K562 (cell line): Measurements from ENCODE around the gene KMT5B. TPM values are rescaled to one million over a fixed set of nuclear protein-coding genes. Genes with fewer than 3 reads are reported as not detected.

Experiments used
- ATAC-seq: fragments of 200-7000 bp; cut with Tn5 transposase; 3 replicates; pipeline ENCODE4 v1.9.1; 2020; ENCODE audit warnings: moderate library complexity
- BruUV-seq: library from RNA; stranded (reverse); fragments of 400-500 nt; replicated peaks from 2 replicates; lab custom pipeline; 2021; lab: Mats Ljungman, UMichigan
- CTCF ChIA-PET: fragments of 300-600 bp; formaldehyde crosslinking; extraction: SDS; loops from one replicate; lab custom pipeline; 2021; ENCODE audit warnings: low intra/inter-chr PET ratio; lab: Yijun Ruan, JAX
- POLR2A ChIA-PET: fragments of 300-600, 350-650 bp; sonication (Branson Sonifier 250); formaldehyde crosslinking; extraction: SDS; loops from one replicate; lab custom pipeline; 2021; ENCODE audit warnings: antibody characterized with exemption, inconsistent platforms; lab: Yijun Ruan, JAX
- DNase-seq, 4 experiments: peaks; one replicate each; pipeline versions ENCODE4 v3.0.0 to v3.0.0-alpha.2; 2011 to 2018; ENCODE audit warnings: low spot score in 3 of 4, mixed read lengths in 3 of 4; ENCODE audit errors: extremely low read depth in 1 of 4
- FAIRE-seq: peaks from 2 replicates; lab custom pipeline; 2011; peaks lifted over from hg19 to GRCh38; lab: Jason Lieb, UNC
- H2AFZ ChIP-seq: 2 replicates; pipeline ENCODE4 v1.6.0; 2011; ENCODE audit warnings: low read depth, low read length, control low read depth, inconsistent platforms
- H3K27ac ChIP-seq: fragments of 200-600 bp; 3 replicates; pipeline ENCODE4 v1.8.0; 2011; ENCODE audit warnings: low read depth, mild to moderate bottlenecking, control low read depth, inconsistent platforms, low read length, moderate library complexity, mixed read lengths; ENCODE audit errors: extremely low read depth
- H3K27me3 ChIP-seq, 2 experiments: fragments of 300-600 bp in 1 of 2; 2 replicates in 1 of 2; 3 replicates in 1 of 2; pipeline versions ENCODE4 v1.6.0 to v1.8.0; 2011; ENCODE audit warnings: inconsistent platforms in 2 of 2, low read length in 2 of 2, mild to moderate bottlenecking in 1 of 2, mixed read lengths in 1 of 2, moderate library complexity in 1 of 2; ENCODE audit not compliant: control insufficient read depth in 2 of 2, insufficient read depth in 2 of 2
- H3K36me3 ChIP-seq: fragments of 300-600 bp; 3 replicates; pipeline ENCODE4 v1.8.0; 2011; ENCODE audit warnings: mild to moderate bottlenecking, low read length, inconsistent platforms; ENCODE audit not compliant: control insufficient read depth, insufficient read depth
- H3K4me1 ChIP-seq, 2 experiments: fragments of 200-600 bp in 1 of 2; replicated peaks in 1 of 2; 2 replicates in 1 of 2; 3 replicates in 1 of 2; pipeline versions ENCODE4 v1.5.1 to v1.8.0; 2011; ENCODE audit warnings: inconsistent platforms in 2 of 2, low read length in 2 of 2, mild to moderate bottlenecking in 1 of 2, mixed read lengths in 1 of 2, moderate library complexity in 1 of 2; ENCODE audit not compliant: control insufficient read depth in 2 of 2, insufficient read depth in 2 of 2
- H3K4me2 ChIP-seq: 2 replicates; pipeline ENCODE4 v1.6.1; 2011; ENCODE audit warnings: low read length, control low read depth, inconsistent platforms, mixed read lengths; ENCODE audit not compliant: insufficient read depth
- H3K4me3 ChIP-seq: fragments of 200-600 bp; sonication (generic), shearing (Covaris generic); 2 replicates; pipeline ENCODE4 v1.5.1; 2016; ENCODE audit warnings: control low read depth, inconsistent platforms
- H3K79me2 ChIP-seq: fragments of 200-600 bp; 3 replicates; pipeline ENCODE4 v1.8.0; 2011; ENCODE audit warnings: low read length, inconsistent platforms; ENCODE audit not compliant: control insufficient read depth, insufficient read depth
- H3K9ac ChIP-seq, 2 experiments: 2 replicates each; pipeline versions ENCODE4 v1.6.0 to v1.6.1; 2011; ENCODE audit warnings: low read depth in 2 of 2, low read length in 2 of 2, control low read depth in 1 of 2, inconsistent platforms in 1 of 2, mild to moderate bottlenecking in 1 of 2, mixed read lengths in 1 of 2; ENCODE audit not compliant: insufficient read depth in 1 of 2
- H3K9me1 ChIP-seq: one replicate; pipeline ENCODE4 v1.6.0; 2011; ENCODE audit warnings: inconsistent platforms, mild to moderate bottlenecking, low read length, moderate library complexity; ENCODE audit not compliant: control insufficient read depth, insufficient read depth
- H3K9me3 ChIP-seq: replicated peaks from 2 replicates; pipeline ENCODE4 v1.5.1; 2011; ENCODE audit warnings: low read depth, low read length, inconsistent platforms; ENCODE audit not compliant: control insufficient read depth, insufficient read depth
- H4K20me1 ChIP-seq: replicated peaks from 2 replicates; pipeline ENCODE4 v1.6.1; 2011; ENCODE audit warnings: low read length, inconsistent platforms, mixed read lengths; ENCODE audit not compliant: control insufficient read depth, insufficient read depth
- NR2C2 ChIP-seq, 2 experiments: fragments of 200-800 bp in 1 of 2; sonication (Bioruptor generic) in 1 of 2; sonication (generic) in 1 of 2; formaldehyde crosslinking in 1 of 2; IDR thresholded peaks; 2 replicates each; pipeline versions ENCODE4 v1.6.1 to v1.8.0; 2016 to 2022; ENCODE audit warnings: mild to moderate bottlenecking in 1 of 2, missing compliant biosample characterization in 1 of 2, missing genetic modification characterization in 1 of 2, missing genetic modification reagents in 1 of 2
- ZKSCAN3 ChIP-seq: fragments of 250-450 bp; sonication (Bioruptor Pico); IDR thresholded peaks from 2 replicates; pipeline ENCODE4 v1.4.0; 2020
- WGBS: fragments of 100-300 bp; shearing (Covaris generic); methylation state at CpG from one replicate; pipeline ENCODE4 v1.1.6; 2016; ENCODE audit warnings: low coverage, mixed read lengths; ENCODE audit not compliant: insufficient coverage; ENCODE audit errors: missing lambda C conversion rate; 5-methylcytosine and 5-hydroxymethylcytosine counted together
- in situ Hi-C: fragments of 300-500 bp; cut with MboI; formaldehyde crosslinking; loops from 4 replicates; pipeline ENCODE4 v1.15.0; 2018; ENCODE audit warnings: inconsistent platforms, mixed read lengths
- intact Hi-C: fragments of 100-400 bp; cut with micrococcal nuclease; formaldehyde crosslinking; loops from 2 replicates; pipeline ENCODE4 v1.14.2; 2022
- polyA plus RNA-seq, 8 experiments: library from polyadenylated mRNA; depleted of rRNA in 4 of 8; stranded (reverse) in 5 of 8; unstranded in 3 of 8; fragments of >200 nt; fragmentation: Nextera tagmentation in 2 of 8; fragmentation: Illumina TruSeq in 1 of 8; extraction: Ambion mirVana in 2 of 8; extraction: Trizol in 1 of 8; gene quantifications; 2 replicates each; pipeline versions ENCODE4 v1.2.1 to v1.2.3, GENCODE V29; 2011 to 2014; ENCODE audit warnings: inconsistent platforms in 1 of 8, missing spikeins in 1 of 8
- total RNA-seq, 7 experiments: library from RNA; depleted of rRNA in 6 of 7; stranded (reverse); fragments of >200 nt in 6 of 7; fragmentation: Illumina TruSeq in 2 of 7; extraction: Trizol in 2 of 7; gene quantifications; 2 replicates each; pipeline versions ENCODE4 v1.2.1 to v1.2.3, GENCODE V29; 2011 to 2021; ENCODE audit warnings: low replicate concordance in 1 of 7
- TF ChIP-seq, protein P1 (sequence below), 2 experiments: fragments of 450-650 bp in 1 of 2; IDR thresholded peaks; 2 replicates each; pipeline ENCODE4 v1.6.1; 2011 to 2017; ENCODE audit warnings: low read depth in 2 of 2, antibody characterized with exemption in 1 of 2, borderline replicate concordance in 1 of 2, low read length in 1 of 2, mild to moderate bottlenecking in 1 of 2, mixed read lengths in 1 of 2; ENCODE audit not compliant: control insufficient read depth in 1 of 2

Gene KMT5B
- total and polyA plus RNA-seq, 9 of the 15 experiments (the other 6 are each of a cell fraction or from before 2014, with no cell fraction given) = 7.3 to 27.3 (median 20.9) TPM

DNA sequence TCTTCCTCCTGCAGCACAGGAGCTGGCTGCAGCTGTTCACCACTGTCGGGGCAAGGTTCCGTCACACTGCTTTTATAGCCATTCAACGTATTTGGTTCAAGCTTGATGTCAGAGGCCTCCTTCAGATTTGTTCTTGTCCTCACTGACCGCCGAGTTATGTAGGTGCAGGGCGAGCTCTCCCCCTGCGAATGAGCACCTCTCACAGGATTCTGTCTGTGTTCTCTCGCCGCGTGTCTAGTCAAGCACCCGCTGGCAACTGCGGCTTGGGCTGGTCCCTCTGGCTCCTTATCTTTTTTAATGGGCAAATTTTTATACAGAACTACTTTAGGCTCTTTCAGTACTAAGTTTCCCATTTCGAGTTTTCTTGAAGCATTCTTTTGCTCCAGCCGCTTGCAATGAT, 54.5 kb downstream of the KMT5B start:
- no peaks in the 10 kb centered on the region for H4K20me1 ChIP-seq
- no peak overlapping the region for H2AFZ ChIP-seq
- POLR2A ChIA-PET = interaction anchor here (0.5 to 1.8 kb wide), 4 partner anchors 12 to 73 kb away, joined by 3 to 6 read pairs (median 4); no protein-coding TSS in a partner anchor
- H3K27me3 ChIP-seq = no peaks in the 10 kb centered on the region
- no peaks in the 10 kb centered on the region for H3K4me1 ChIP-seq
- WGBS = 78% methylated on average over 14 of the region's 14 CpGs
- TF ChIP-seq NR2C2 (CRISPR knock-in tag; IDR thresholded peaks at IDR 0.05) (no peak), NR2C2 (tag; IDR thresholded peaks at IDR 0.05) (no peak), ZKSCAN3 (CRISPR knock-in tag) (no peak)
- TF ChIP-seq, protein P1, sequence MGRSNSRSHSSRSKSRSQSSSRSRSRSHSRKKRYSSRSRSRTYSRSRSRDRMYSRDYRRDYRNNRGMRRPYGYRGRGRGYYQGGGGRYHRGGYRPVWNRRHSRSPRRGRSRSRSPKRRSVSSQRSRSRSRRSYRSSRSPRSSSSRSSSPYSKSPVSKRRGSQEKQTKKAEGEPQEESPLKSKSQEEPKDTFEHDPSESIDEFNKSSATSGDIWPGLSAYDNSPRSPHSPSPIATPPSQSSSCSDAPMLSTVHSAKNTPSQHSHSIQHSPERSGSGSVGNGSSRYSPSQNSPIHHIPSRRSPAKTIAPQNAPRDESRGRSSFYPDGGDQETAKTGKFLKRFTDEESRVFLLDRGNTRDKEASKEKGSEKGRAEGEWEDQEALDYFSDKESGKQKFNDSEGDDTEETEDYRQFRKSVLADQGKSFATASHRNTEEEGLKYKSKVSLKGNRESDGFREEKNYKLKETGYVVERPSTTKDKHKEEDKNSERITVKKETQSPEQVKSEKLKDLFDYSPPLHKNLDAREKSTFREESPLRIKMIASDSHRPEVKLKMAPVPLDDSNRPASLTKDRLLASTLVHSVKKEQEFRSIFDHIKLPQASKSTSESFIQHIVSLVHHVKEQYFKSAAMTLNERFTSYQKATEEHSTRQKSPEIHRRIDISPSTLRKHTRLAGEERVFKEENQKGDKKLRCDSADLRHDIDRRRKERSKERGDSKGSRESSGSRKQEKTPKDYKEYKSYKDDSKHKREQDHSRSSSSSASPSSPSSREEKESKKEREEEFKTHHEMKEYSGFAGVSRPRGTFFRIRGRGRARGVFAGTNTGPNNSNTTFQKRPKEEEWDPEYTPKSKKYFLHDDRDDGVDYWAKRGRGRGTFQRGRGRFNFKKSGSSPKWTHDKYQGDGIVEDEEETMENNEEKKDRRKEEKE (IDR thresholded peaks at IDR 0.05; ENCODE audit: borderline replicate concordance in 1 of 2, control insufficient read depth in 1 of 2, low read depth in 2 of 2, low read length in 1 of 2) = no peak
- TF ChIP-seq, all 486 proteins: peak for 0
- H3K9me3 ChIP-seq = no peaks in the 10 kb centered on the region
- CTCF ChIA-PET = no interaction called here
- H3K36me3 ChIP-seq = peaks cover 2% of the 10 kb centered on the region; the same call in 1 of the 3 replicates
- H3K4me2 ChIP-seq = no peak overlapping the region
- FAIRE-seq = no peak
- BruUV-seq = no TSS peak
- no peaks in the 10 kb centered on the region for H3K79me2 ChIP-seq
- DNase-seq = no peak
- no peak for ATAC-seq
- no peaks in the 10 kb centered on the region for H3K9me1 ChIP-seq
- no peak overlapping the region for H3K4me3 ChIP-seq
- in situ Hi-C loops = no loop called here
- no peak overlapping the region for H3K27ac ChIP-seq
- intact Hi-C loops = no loop called here
- H3K9ac ChIP-seq = no peak overlapping the region
